Bronchial epithelial cell (primary cell): Measurements from ENCODE around the gene RNF213. TPM values are rescaled to one million over a fixed set of nuclear protein-coding genes. Genes with fewer than 3 reads are reported as not detected.
A peak's percentile ranks its signal among the peaks of the same experiment; 100 is the strongest.

Experiments used
- DNase-seq: peaks from one replicate; pipeline ENCODE4 v3.0.0-alpha.2; 2010; ENCODE audit warnings: low read depth
- FAIRE-seq: peaks from 2 replicates; lab custom pipeline; 2011; peaks lifted over from hg19 to GRCh38; lab: Jason Lieb, UNC
- H3K27me3 ChIP-seq: 2 replicates; pipeline ENCODE4 v1.5.1; 2011; ENCODE audit warnings: low read length; ENCODE audit not compliant: control insufficient read depth, insufficient read depth
- H3K36me3 ChIP-seq: 2 replicates; pipeline ENCODE4 v1.5.1; 2011; ENCODE audit warnings: low read length; ENCODE audit not compliant: control insufficient read depth, insufficient read depth
- H3K4me3 ChIP-seq: 2 replicates; pipeline ENCODE4 v1.5.1; 2011; ENCODE audit warnings: mild to moderate bottlenecking, low read depth, low read length, control low read depth
- total RNA-seq: library from RNA; depleted of rRNA; stranded (reverse); fragments of >200 nt; gene quantifications from 2 replicates; pipeline ENCODE4 v1.2.1, GENCODE V29; 2014
- TF ChIP-seq, protein P1 (sequence below): IDR thresholded peaks from 2 replicates; pipeline ENCODE4 v1.5.1; 2011; ENCODE audit warnings: mild to moderate bottlenecking, moderate library complexity, low read length, control low read depth, inconsistent platforms; ENCODE audit not compliant: insufficient read depth, severe bottlenecking

The RNF213 gene
- total RNA-seq, 1 donor from 2014 or later, result 41.3 TPM

DNA sequence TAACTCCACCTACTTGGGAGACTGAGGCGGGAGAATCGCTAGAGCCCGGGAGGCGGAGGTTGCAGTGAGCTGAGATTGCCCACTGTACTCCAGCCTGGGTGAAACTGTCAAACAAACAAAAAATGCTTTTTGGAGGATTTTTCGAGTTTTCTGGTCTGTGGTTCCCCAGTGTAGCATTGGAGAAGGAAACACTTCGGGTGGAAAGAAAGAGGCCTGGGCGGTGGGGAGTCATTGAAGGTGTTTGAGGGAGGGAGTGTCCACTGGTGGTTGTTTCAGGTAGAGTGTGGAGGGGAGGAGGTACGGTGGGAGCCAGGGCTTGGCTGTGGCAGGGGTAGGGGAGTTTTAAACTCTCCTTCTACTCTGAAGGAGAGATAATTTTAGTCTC is 1.2 kb downstream of the RNF213 start:
- FAIRE-seq (no peak), DNase-seq (no peak)
- Histone ChIP-seq H3K27me3 (no peaks in the 10 kb centered on the region), H3K4me3 (peak overlapping the region; percentile 75), H3K36me3 (peaks cover 8% of the 10 kb centered on the region)
- TF ChIP-seq, protein P1, sequence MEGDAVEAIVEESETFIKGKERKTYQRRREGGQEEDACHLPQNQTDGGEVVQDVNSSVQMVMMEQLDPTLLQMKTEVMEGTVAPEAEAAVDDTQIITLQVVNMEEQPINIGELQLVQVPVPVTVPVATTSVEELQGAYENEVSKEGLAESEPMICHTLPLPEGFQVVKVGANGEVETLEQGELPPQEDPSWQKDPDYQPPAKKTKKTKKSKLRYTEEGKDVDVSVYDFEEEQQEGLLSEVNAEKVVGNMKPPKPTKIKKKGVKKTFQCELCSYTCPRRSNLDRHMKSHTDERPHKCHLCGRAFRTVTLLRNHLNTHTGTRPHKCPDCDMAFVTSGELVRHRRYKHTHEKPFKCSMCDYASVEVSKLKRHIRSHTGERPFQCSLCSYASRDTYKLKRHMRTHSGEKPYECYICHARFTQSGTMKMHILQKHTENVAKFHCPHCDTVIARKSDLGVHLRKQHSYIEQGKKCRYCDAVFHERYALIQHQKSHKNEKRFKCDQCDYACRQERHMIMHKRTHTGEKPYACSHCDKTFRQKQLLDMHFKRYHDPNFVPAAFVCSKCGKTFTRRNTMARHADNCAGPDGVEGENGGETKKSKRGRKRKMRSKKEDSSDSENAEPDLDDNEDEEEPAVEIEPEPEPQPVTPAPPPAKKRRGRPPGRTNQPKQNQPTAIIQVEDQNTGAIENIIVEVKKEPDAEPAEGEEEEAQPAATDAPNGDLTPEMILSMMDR, result no peak

DNA sequence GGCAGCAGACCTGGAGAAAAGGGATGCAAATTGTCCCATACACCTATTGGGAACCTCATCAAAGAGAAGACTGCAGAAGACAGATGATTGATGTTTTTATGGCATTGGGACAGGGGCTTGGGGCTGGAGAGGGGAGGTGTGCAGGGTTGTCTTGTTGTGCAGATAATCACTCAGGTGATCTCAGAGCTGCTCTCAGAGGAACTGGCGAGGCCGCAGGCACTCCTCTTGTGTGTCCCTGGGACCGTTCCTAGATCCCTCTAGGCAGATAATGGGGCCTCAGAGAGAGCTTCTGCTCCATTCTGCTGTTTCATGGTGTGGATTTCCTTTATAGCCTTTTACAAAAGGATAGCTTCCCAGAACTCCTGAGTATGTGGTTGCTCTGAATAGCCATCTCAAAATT is 1.6 kb downstream of the RNF213 start:
- no peak for DNase-seq
- TF ChIP-seq, protein P1, result no peak
- no peaks in the 10 kb centered on the region for H3K27me3 ChIP-seq
- H3K4me3 ChIP-seq, result no peak overlapping the region
- peaks cover 8% of the 10 kb centered on the region for H3K36me3 ChIP-seq
- no peak for FAIRE-seq

DNA sequence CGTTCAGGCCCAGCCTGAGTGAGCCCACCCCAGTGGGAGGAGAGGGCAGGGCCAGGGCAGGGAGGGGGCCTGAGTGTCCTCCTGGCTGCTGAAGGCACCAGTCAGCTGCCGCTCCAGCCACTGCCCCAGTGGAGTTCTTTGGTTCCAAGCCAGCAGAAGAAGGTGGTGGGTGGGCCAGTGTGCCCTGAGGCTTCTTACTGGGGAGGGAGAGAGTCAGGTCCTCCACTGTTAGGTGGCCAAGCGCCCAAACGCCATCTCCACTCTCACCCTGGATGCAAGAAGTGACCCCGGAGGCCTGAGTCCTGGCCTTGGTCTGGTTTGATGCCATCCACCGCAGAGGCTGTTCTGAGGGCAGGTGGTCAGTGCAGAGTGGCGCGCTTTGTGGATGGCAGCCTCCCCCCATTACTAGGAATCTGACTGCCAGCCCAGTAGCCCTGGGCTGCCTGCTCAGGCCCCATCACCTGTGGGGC is 2.2 kb downstream of the RNF213 start:
- TF ChIP-seq, protein P1, result no peak
- FAIRE-seq, result no peak
- no peak for DNase-seq
- Histone ChIP-seq H3K27me3 (no peaks in the 10 kb centered on the region), H3K36me3 (peaks cover 10% of the 10 kb centered on the region), H3K4me3 (no peak overlapping the region)

DNA sequence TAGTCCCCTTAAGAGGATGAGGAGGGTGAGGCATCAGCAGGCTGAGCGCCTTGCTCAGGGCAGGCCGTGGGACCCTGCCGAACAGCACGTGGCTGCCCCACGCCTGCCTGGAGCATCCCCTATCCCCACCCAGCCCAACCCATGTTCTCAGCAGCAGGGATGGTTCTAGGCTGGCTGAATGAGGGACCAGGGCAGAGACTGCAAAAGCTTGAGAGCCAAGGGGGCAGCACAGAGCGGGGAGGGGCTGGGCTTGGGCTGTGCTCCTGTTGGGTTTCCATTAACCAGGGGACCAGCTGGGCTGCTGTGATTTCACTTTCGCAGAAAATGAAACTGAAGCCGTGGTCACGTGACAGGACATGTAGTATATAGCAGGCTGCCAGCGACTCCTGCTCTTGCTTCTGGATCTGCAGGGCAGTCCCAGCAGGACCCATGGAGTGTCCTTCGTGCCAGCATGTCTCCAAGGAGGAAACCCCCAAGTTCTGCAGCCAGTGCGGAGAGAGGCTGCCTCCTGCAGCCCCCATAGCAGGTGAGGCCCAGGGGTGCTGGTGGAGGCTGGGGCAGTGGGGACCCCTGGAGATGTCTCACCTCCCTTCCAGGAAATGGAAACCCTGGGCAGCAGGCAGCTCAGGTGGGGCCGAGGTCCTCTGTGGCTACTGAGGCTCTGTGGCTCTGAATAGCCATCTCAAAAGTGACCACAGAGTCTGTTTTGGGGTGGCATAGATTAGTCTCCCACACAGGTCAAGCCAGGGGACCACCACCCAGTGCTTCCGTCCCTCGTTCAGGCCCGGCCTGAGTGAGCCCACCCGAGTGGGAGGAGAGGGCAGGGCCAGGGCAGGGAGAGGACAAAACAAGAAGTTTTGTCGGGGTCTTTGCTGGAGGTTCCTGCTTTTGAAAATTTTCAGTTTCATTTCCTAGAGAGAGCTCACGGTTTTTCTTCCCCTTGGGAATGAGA is 2.9 kb downstream of the RNF213 start:
- H3K4me3 ChIP-seq, result peak overlapping the region; percentile 21
- H3K27me3 ChIP-seq, result no peaks in the 10 kb centered on the region
- peaks cover 10% of the 10 kb centered on the region for H3K36me3 ChIP-seq
- DNase-seq, result peak; percentile 46
- no peak for FAIRE-seq
- TF ChIP-seq, protein P1, result no peak

DNA sequence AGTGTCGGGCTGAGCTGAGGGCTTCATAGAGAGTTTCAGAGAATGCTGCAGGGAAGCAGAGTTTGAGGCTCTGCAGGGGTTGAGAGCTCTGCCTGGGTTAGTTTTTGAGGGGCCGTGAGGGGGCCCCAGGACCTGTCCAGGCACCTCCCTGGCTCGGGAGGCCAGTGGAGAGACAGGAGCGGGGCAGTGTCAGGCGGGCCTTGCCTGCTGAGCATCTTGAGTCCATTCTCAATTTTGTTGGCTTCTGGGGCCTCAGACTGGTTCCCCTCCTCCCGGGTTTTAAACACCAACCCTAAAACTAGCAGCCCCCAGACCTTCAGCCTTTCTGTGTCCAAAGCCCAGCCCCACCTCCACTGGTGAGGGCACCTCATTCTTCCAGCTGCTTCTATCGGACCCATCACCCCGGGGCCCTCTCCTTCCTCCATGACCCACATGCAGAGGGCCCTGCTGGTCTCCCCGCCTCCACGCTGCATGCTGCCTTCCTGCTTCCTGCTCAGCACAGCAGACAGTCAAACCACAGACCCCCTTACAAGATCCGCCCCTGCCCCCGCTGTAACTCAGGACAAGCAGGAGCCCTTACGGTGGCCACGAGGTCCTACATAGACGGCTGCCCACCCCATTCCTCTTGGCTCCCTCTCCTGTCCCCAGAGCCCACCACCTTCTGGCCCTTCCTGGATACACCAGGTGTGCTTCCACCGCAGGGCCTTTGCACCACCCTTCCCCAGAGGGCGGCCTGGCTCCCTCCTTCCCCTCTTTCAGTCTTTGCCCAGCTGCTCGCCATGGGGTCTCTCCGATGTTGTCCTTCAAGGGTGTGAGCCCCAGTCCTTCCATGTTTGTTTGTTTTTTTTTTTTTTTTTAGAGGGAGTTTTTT is 3.8 kb downstream of the RNF213 start:
- Histone ChIP-seq H3K36me3 (peaks cover 13% of the 10 kb centered on the region), H3K27me3 (no peaks in the 10 kb centered on the region), H3K4me3 (no peak overlapping the region)
- FAIRE-seq (no peak), DNase-seq (no peak)
- TF ChIP-seq, protein P1, result no peak
